GM19023 (cell line): ENCODE measurements around the gene ATP1A2.
A peak's percentile ranks its signal among the peaks of the same experiment; 100 is the strongest.

Experiments used
- ATAC-seq: cut with Tn5 transposase; IDR thresholded peaks from one replicate; pipeline ENCODE4 v1.9.1; 2021; ENCODE audit warnings: mild to moderate bottlenecking, moderate library complexity; ENCODE audit not compliant: unreplicated experiment

The ATP1A2 gene

GRCh38 chr1:160168609-160169369, 53.2 kb downstream of the ATP1A2 start:
- ATAC-seq: no peak

DNA sequence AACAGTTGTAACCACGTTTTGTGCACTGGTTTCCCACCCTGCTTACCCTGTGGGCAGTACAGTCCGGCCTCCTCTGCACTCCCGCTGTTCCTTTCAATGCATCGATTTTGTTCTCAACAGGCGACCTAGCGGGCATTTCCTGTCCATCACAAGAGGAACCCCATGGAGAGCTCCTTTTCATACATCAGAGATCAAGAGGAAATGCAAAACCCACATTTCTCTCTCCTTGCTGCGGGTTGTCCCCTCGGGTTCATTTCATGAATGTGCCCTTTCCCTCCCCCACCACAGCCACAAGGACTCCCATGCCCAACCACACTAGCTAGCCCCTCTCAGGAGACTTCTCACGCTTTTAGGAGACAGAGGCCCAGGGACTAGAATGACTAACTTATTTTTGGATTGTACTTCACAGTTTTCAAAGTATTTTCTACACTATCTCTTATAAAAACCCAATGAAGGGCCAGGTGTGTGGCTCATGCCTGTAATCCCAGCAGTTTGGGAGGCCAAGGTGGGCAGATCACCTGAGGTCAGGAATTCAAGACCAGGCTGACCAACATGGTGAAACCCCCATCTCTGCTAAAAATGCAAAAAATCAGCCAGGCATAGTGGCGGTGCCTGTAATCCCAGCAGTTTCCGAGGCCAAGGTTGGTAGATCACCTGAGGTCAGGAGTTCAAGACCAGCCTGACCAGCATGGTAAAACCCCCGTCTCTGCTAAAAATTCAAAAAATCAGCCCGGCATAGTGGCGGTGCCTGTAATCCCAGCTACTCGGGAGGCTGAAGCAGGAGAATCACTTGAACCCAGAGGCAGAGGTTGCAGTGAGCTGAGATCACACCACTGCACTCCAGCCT, 54.2 kb downstream of the ATP1A2 start:
- peak; percentile 60 for ATAC-seq

GRCh38 chr1:160171354-160171753, 55.8 kb downstream of the ATP1A2 start:
- ATAC-seq: no peak

DNA sequence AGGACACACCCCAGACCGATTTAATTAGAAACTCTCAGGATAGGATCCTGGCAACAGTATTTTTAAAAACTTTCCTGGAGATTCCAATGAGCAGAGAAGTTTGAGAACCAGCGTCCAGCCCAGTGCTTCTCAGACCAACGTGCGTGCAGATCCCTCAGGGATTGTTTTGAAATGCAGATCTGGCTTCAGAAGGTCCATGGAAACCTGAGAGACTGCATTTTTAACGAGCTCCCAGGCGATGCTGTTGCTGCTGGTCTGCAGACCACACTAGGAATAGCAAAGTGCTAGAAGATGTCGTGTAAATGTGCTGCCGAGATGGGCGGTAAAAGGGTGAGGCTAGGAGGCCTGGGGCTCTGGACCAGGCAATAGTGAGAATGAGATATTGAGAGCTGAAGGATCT, 56.4 kb downstream of the ATP1A2 start:
- ATAC-seq: no peak

GRCh38 chr1:160177231-160177630, 61.7 kb downstream of the ATP1A2 start:
- no peak for ATAC-seq

DNA sequence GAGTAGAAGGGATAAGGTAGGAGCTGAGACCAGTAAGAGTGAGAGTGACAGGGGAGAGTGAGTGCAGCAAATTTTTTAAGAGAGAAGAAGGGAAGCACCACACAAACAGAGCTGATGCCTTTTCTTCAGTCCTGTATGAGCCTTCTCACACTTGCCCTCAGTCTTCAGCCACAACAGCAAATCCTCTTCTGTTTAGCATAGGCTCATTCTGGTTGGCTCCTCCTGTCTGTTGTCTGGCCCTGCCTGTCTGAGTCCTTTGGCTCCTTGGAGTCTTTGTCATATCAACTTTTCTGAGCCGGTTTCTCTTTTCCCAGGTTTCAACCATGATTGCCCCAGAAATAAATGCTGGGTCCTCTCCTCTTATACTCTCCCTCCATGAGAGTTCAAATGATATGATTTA, 62.1 kb downstream of the ATP1A2 start:
- ATAC-seq: no peak

DNA sequence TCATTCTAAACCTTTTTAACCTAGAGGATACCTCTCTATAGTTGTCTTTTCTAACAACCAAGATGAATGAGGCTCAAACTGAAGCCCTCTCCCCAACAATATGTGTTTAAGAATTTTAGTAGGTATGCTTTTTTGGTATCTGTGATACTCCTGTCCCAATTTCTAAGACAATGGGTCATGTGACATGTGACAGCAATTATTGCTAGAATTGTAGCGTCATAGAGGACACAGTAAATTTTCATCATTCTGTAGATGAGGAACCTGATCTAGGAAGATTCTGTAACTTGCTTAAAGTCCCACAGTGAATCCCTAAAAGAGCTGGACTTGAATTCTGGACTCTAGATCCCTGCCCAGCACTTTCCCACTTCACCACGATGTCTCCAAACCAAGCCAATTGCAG, 63.2 kb downstream of the ATP1A2 start:
- ATAC-seq: no peak

GRCh38 chr1:160179336-160179735, 63.8 kb downstream of the ATP1A2 start:
- ATAC-seq: no peak

DNA sequence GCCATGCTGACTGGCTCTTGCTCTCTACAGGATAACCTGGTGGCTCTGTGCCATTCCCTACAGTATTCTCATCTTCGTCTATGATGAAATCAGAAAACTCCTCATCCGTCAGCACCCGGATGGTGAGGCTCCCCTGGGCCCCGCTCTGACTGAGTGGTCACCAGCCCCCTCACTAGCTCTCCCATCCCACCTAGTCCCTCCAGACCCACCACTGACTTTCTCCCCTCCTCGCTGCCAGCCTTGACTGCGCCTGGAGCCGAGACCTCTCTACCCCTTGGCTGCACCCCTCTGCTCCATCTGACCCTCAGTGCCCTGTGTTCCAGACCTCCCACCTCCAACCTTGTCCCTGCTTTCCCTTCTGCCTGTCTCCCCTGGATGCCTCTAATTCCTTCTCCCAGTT, 70.7 kb downstream of the ATP1A2 start:
- no peak for ATAC-seq

- no peak for ATAC-seq
Observed at GRCh38 chr1:160186729-160187128, 71.2 kb downstream of the ATP1A2 start.

GRCh38 chr1:160187407-160187806, 71.8 kb downstream of the ATP1A2 start:
- ATAC-seq: no peak

- no peak for ATAC-seq
Observed at GRCh38 chr1:160188341-160188740, 72.8 kb downstream of the ATP1A2 start.

- ATAC-seq: no peak
Observed at GRCh38 chr1:160189649-160190625, 74.4 kb downstream of the ATP1A2 start, which contains the start of gene CASQ1. TSS of gene CASQ1 (plus strand) at chr1:160190575. CDS start at chr1:160190752, 177 bp downstream.

- ATAC-seq: no peak
Observed at GRCh38 chr1:160191756-160192155, 76.2 kb downstream of the ATP1A2 start.

- no peak for ATAC-seq
Observed at GRCh38 chr1:160192234-160192633, 76.7 kb downstream of the ATP1A2 start.
